HG02870 (cell line): ENCODE results near the gene BLCAP.

ENCODE experiments used
- ATAC-seq: cut with Tn5 transposase; IDR thresholded peaks from one replicate; pipeline ENCODE4 v1.9.1; 2021; ENCODE audit warnings: mild to moderate bottlenecking, moderate library complexity; ENCODE audit not compliant: unreplicated experiment

Gene BLCAP

DNA sequence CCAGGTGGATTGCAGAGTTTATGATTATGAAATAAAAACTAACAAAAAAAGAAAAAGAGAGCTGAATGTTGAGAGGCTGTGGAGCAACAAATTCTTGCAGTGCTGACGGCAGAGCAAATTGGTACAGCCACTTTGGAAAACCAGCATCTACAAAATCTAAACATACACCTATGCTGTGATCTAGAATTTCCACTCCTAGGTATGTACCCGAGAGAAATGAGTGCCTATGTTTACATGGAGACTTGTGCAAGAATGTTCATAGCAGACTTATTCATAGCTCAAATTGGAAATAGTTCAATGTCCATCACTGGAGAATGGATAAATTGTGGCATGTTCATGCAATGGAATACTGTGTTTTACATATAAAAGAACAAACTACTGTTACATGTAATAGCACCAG is 3.0 kb upstream of the BLCAP start:
- ATAC-seq = no peak

GRCh38 chr20:37529968-37530600 is 2.4 kb upstream of the BLCAP start:
- no peak for ATAC-seq

DNA sequence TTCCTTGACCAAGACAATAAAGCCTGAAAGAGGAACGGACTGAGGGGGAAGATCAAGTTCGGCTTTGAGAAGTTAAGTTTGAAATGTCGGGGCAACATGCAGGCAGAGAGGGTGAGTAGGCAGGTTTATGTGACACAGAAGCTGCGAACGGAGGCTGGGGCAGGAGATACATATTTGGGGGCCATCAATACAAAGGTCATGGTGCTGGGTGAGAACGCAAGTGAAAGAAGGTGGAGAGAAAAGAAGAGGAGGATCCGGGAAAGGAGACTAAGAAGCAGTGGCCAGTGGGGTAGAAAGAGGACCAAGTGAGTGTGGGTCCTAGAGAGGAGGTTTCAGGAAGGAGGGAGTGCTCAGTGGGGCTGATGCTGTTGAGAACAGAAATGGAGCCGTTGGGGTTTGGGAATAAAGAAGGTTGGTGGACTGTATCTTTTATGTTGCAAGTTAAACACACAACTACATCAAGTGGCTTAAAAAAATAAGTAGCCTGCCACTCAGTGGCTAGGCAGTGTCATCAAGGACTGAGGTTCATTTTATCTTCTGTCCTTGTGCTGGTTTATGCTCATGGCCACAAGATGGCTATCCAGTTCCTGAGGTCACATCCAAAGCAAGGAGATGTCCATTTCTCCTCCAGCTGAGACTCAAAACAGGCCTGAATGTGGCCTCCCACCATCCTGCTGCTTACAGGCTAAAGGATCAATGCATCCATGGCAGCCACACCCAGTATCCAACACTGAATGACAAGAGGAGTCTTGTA is 1.7 kb upstream of the BLCAP start:
- no peak for ATAC-seq

DNA sequence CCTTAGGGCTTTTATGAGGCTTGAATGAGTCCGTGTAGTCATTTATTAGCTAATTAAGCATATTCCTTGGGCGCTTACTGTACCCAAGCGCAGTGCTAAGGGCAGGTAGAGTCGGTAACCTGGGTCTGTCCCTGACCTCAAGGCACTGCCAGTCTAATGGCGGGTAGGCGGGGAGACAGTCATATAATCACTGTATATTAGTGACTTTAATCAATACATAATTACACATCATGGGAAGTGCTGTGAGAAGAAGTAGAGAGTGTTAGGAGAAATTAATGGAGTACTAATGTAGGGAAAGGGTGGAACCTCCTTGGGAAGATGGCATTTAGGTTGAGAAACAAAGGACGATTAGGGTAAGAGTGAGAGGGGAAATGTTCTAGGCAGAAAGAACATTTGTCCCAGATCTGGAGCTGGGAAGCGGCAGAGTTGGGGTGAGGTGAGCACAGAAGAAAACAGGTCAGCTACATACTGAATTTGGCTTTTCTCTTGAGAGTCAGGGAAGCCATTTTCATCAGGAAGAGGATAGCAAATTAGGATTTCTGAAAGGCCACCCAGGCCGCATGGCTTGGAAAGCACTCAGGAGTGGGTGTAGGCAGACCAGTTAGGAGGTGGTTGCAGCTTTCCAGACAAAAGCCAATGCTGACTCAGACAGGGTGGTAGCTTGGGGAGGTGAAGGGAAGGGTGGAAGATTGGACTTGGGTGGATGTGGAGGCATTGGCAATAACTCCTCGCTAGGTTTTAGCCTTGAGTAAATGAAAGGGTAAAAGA is 954 bp upstream of the BLCAP start:
- ATAC-seq = no peak

DNA sequence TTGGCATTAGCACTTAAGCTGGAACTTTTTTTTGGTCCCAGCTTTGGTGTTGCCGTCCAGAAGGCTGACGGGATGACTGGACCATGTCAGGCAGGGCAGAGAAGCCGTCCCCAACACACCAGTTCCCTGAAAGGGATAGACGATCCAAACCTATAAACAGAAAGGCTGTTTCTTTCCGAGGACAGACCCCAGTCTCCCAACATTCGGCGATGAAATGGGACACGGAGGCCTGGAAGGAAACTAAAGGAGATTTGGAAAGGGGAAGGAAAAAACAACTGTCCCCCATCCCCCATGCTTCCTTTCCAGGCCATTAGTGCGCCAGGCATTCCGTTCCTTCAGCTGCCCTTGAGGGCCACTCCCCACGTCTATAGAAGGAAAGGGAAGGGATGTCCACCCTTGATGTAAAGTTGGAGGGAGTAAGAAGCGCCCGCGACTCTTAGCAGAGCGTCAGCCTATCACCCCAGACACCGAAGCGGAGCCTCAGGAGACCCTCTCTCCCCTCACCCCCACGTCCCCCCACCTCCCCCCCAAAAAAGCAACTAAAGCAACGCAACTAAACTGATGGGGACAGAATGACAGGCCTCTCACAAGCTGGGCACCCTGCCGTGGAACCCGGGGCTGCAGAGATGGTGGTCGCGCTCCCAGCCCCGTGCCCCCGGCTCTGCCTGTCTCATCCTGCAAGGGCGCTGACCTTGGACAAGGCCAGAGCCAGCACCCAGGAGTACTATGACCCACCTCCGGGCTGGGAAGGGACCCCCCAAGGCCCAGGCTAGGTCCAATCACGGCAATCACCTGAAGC is 638 bp downstream of the BLCAP start:
- no peak for ATAC-seq

DNA sequence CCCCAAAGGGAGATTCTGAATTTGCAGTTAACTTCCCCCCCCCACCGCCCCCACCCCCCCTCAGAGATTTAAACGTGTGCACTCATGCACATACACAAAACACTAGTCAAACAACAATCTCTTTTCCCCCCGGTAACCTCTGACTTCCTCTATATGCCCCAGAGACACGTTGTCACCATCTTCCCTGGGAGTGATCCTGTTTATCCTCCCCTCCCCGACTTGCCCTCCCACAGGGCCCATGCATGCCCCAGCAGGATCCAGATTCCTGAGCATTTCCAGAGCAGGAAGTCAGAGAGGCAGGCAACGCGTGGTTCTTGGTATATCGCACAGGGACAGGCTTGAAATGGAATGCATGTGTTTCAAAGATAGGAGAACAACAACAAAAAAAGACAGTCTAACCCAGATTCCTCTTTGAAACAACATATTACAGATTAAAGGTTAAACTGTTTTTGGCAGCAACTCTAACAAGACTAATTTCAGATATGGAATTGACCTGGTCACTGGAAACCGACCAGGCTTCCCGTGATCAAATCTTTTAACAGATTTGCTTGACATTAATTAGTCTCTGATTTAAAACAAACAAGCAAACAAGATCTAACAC is 1.3 kb downstream of the BLCAP start:
- no peak for ATAC-seq

DNA sequence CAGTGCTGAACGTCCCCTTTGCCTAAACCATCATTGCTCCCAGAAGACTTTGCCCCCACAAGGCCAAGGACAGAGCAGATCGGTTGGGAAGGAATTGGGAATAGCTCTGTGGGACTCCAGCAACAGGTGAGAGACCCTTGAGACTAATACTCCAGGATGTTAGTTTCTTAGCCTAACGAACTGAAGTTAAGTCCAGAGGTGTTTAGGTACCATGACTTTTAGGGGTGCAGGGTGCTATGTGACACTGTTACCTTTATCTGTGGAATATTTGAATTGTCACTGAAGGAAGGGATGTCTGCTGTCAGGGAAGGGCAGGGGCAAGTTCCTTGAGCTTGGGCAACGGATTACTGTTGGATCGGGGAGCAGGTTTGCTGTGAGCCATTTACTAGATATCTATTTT is 1.9 kb downstream of the BLCAP start:
- no peak for ATAC-seq

GRCh38 chr20:37524859-37525708 is 2.6 kb downstream of the BLCAP start:
- no peak for ATAC-seq

- ATAC-seq = no peak
Observed at GRCh38 chr20:37523911-37524700, 3.6 kb downstream of the BLCAP start.

- no peak for ATAC-seq
Observed at GRCh38 chr20:37523012-37523391, 4.7 kb downstream of the BLCAP start.

DNA sequence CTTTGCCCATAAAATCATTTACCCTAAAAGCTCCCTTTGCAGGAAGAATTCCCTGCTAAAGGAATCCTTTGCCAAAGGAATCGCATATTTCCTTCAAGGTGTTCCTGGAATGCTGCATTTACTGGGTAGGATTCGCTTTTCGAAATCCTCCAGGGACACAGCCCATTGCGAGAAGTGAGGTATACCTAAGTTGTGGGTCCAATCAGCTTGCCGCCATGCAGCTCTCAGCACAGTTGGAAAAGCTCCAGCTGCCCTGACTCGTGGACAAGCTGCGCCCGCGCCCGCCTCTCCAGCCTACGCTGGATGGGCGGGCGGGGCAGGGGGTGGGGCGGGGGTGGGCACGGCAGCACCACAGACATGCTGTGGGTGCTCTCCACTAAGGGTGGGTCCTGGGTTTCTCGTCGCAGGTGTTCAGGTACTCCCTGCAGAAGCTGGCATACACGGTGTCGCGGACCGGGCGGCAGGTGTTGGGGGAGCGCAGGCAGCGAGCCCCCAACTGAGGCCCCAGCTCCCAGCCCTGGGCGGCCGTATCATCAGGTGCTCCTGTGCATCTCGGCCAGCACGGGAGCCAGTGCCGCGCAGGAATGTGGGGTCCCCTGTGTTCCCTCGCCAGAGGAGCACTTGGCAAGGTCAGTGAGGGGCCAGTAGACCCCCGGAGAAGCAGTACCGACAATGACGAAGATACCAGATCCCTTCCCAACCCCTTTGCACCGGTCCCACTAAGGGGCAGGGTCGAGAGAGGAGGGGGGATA is 5.2 kb downstream of the BLCAP start:
- ATAC-seq = no peak

GRCh38 chr20:37521061-37521771 is 6.5 kb downstream of the BLCAP start, which contains the start of gene NNAT:
TSS of gene NNAT (plus strand) at chr20:37521250. CDS start at chr20:37521332, 82 bp downstream.
- no peak for ATAC-seq

DNA sequence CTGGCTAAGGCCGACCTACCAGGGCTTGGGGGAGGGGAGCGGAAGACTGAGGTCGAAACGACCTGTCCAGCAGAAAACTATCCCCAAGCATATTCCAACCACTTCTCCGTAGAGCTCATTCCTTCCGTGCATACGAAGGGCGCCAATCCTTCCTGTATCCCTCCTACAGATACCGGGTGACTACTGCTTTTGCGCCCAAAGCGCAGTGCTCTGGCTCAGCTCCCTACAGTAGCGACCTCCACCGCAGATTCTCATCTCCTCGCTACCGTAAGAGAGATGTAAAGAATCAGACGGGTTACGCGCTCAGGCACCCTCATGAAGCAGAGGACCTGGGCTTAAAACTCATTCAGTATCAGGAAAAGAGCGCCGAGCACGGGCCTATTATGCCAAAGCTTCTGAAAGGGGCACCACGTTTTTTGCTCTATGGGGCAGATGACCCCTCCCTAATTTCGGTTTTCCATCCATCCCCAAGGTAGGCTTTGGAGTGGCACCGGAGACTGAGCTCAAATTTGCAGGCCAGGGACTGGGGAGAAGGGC is 7.2 kb downstream of the BLCAP start:
- ATAC-seq = no peak

- no peak for ATAC-seq
Observed at GRCh38 chr20:37519508-37520418, 7.9 kb downstream of the BLCAP start.

DNA sequence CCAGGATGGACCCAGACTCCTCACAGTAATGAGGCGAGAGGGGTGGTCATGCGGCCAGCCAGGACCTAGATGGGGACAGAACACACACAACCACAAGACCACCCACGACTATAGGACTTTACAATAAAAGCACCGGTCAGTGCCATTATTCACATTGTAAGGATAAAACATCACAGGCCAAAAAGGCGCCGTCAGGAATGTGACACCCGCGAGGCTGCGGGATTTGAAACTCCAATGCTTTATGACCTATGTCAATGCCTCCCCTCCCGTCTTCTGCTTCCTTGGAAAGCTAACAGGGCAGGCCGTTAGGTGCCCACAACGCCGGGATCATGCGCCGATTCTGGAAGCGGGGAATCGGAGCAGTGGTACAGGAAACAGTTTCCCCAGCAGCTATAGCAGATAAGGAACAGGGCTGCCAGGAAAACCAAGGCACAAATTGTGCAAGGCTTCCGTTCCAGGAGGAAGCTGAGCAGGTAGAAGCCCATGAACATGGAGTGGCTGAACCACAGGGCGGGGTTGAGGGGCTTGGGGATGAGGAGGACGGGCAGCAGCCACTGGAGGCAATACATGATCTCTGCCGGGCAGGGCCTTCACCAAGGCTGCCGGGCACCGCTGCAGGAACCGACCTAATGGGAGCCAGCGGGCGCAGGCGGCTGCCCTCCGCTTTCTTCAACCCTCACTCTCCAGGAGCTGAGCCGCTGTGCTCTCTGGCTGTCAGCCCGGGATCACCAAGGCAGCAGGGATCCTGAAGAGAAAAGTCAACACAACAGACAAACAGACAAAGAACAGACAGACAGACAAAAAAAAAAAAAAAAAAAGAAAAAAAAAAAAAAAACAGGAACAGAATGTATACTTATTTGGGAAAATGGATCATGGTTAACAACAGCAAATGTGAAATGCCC is 8.8 kb downstream of the BLCAP start:
- ATAC-seq = no peak
